KBM-7 (cell line): ENCODE measurements around the gene RPS2.

Experiments
- DNase-seq: peaks from one replicate; pipeline ENCODE4 v3.0.0-alpha.2; 2015
- in situ Hi-C: fragments of 300-500 bp; cut with MboI; formaldehyde crosslinking; loops from 2 replicates; pipeline ENCODE4 v1.14.3; 2020; ENCODE audit warnings: low sequenced_read_pairs, low pct_unique_long_range_greater_than_20kb, mixed read lengths

Gene RPS2

DNA sequence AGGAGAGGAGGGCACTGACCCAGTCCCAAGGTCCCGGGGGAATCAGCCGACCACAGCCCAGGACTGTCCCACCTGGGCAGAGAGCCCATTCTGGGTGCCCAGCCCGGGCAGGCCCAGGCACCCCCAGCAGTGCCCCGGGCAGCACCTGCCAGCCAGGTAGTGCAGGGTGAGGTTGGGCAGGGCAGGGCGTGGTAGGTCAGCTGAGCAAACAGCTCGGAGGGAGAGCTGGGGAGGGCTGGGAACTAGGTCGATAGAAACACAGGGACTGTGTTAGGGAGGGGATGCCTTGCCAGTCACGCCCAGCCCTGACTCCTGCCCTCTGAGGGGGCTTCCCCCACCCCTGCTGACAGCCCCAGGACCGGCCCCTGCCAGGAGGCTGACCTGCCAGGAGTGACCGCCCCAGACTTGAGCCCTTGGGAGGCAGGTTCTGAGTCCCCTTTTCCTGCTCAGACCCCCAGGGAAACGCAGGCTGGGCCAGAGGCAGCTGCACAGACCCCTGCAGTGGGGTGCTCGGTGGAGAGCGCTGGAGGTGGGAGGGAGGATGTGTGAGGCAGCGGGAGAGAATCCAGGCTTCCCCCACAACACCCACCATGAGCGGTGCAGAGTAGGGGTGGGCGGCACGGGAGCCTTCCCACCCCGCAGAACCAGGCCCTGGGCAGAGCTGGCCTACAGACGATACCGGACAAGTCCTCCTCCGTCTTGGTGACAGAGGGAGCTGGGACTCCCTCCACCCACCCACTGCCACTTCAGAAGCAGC is 51.1 kb downstream of the RPS2 start:
- in situ Hi-C loops = no loop called here
- DNase-seq = no peak

DNA sequence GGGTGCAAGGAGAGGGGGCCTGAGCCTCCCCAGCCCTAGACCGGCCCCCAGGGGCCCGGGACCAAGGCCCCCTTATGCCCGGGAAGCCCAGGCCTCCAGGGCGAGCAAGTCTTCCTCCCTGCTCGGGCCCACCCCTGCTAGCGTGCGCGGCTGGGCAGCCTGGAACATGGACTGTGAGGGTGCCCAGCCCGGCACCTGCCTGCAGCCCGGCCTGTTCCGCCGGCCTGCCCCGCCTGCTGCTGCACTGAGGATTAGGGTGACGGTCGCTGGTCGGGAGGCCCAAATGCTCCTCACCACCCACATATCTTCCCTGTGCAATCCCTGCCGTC is 52.4 kb downstream of the RPS2 start:
- in situ Hi-C loops = no loop called here
- no peak for DNase-seq
